KMS-11 (cell line): ENCODE results near the gene TINAGL1.

Experiments
- H2AFZ ChIP-seq: fragments of 200-600 bp; sonication (generic); 2 replicates; pipeline ENCODE4 v1.6.1; 2016; ENCODE audit warnings: antibody characterized with exemption, mixed run types, low read depth
- H3K27ac ChIP-seq: fragments of 200-600 bp; sonication (generic); 2 replicates; pipeline ENCODE4 v1.6.1; 2016; ENCODE audit warnings: mild to moderate bottlenecking, mixed run types
- H3K27me3 ChIP-seq: fragments of 200-600 bp; sonication (generic); 2 replicates; pipeline ENCODE4 v1.6.1; 2017; ENCODE audit warnings: mild to moderate bottlenecking, low read depth, mixed run types, moderate library complexity; ENCODE audit not compliant: insufficient read depth
- H3K36me3 ChIP-seq: fragments of 200-600 bp; sonication (generic); 2 replicates; pipeline ENCODE4 v1.6.1; 2017; ENCODE audit warnings: mild to moderate bottlenecking, mixed run types; ENCODE audit not compliant: insufficient read depth
- H3K4me1 ChIP-seq: fragments of 200-600 bp; sonication (generic); 2 replicates; pipeline ENCODE4 v1.6.1; 2016; ENCODE audit warnings: mild to moderate bottlenecking, low read depth, mixed run types; ENCODE audit not compliant: poor library complexity, severe bottlenecking
- H3K4me2 ChIP-seq: fragments of 200-600 bp; sonication (generic); 2 replicates; pipeline ENCODE4 v1.7.0; 2016; ENCODE audit warnings: mild to moderate bottlenecking, mixed run types
- H3K4me3 ChIP-seq: fragments of 200-600 bp; sonication (generic); IDR thresholded peaks from 2 replicates; pipeline ENCODE4 v1.6.1; 2017; ENCODE audit warnings: low read depth, low read length, mixed read lengths; ENCODE audit not compliant: insufficient read depth
- H3K79me2 ChIP-seq: fragments of 200-600 bp; sonication (generic); 2 replicates; pipeline ENCODE4 v1.6.1; 2016; ENCODE audit warnings: low read depth, mixed run types; ENCODE audit not compliant: insufficient read depth
- H3K9ac ChIP-seq: fragments of 200-600 bp; sonication (generic); 2 replicates; pipeline ENCODE4 v1.6.1; 2016; ENCODE audit warnings: mild to moderate bottlenecking, mixed run types
- H4K20me1 ChIP-seq: fragments of 200-600 bp; sonication (generic); 2 replicates; pipeline ENCODE4 v1.6.1; 2016; ENCODE audit warnings: mild to moderate bottlenecking, mixed run types; ENCODE audit not compliant: insufficient read depth
- CTCF ChIP-seq: fragments of 200-600 bp; sonication (generic); conservative IDR thresholded peaks from 2 replicates; pipeline ENCODE4 v1.6.1; 2017; ENCODE audit warnings: low read depth, mild to moderate bottlenecking, antibody characterized with exemption, low read length, moderate library complexity, mixed read lengths

TINAGL1 gene

GRCh38 chr1:31569596-31570173 is 6.6 kb upstream of the TINAGL1 start:
- H3K4me3 ChIP-seq = no peak overlapping the region
- 0 out of 2 replicates have a peak, but pooled peaks cover 3% of the 10 kb centered on the region for H3K27me3 ChIP-seq
- no peaks in the 10 kb centered on the region for H3K4me1 ChIP-seq
- no peak overlapping the region for H2AFZ ChIP-seq
- H3K79me2 ChIP-seq = no peaks in the 10 kb centered on the region
- no peaks in the 10 kb centered on the region for H3K36me3 ChIP-seq
- no peaks in the 10 kb centered on the region for H4K20me1 ChIP-seq
- no peak overlapping the region for H3K4me2 ChIP-seq
- no peak overlapping the region for H3K9ac ChIP-seq
- H3K27ac ChIP-seq = no peak overlapping the region
- TF ChIP-seq CTCF = no peak

GRCh38 chr1:31570228-31570627 is 6.1 kb upstream of the TINAGL1 start:
- H3K4me2 ChIP-seq = no peak overlapping the region
- no peak overlapping the region for H2AFZ ChIP-seq
- TF ChIP-seq CTCF = no peak
- no peaks in the 10 kb centered on the region for H3K4me1 ChIP-seq
- H3K36me3 ChIP-seq = no peaks in the 10 kb centered on the region
- no peak overlapping the region for H3K27ac ChIP-seq
- H4K20me1 ChIP-seq = no peaks in the 10 kb centered on the region
- no peak overlapping the region for H3K9ac ChIP-seq
- H3K79me2 ChIP-seq = no peaks in the 10 kb centered on the region
- H3K27me3 ChIP-seq = 0 out of 2 replicates have a peak, but pooled peaks cover 3% of the 10 kb centered on the region
- no peak overlapping the region for H3K4me3 ChIP-seq

GRCh38 chr1:31570906-31571305 is 5.4 kb upstream of the TINAGL1 start:
- no peak overlapping the region for H3K4me3 ChIP-seq
- no peak overlapping the region for H3K9ac ChIP-seq
- H3K27ac ChIP-seq = no peak overlapping the region
- 0 out of 2 replicates have a peak, but pooled peaks cover 3% of the 10 kb centered on the region for H3K27me3 ChIP-seq
- H3K4me1 ChIP-seq = no peaks in the 10 kb centered on the region
- no peak for TF ChIP-seq CTCF
- no peaks in the 10 kb centered on the region for H3K79me2 ChIP-seq
- no peak overlapping the region for H3K4me2 ChIP-seq
- no peaks in the 10 kb centered on the region for H3K36me3 ChIP-seq
- H4K20me1 ChIP-seq = no peaks in the 10 kb centered on the region
- H2AFZ ChIP-seq = no peak overlapping the region

GRCh38 chr1:31571340-31572295 is 4.7 kb upstream of the TINAGL1 start:
- 0 out of 2 replicates have a peak, but pooled peaks cover 3% of the 10 kb centered on the region for H3K27me3 ChIP-seq
- H2AFZ ChIP-seq = no peak overlapping the region
- no peak overlapping the region for H3K4me3 ChIP-seq
- no peaks in the 10 kb centered on the region for H3K79me2 ChIP-seq
- H3K4me2 ChIP-seq = no peak overlapping the region
- no peak for TF ChIP-seq CTCF
- no peaks in the 10 kb centered on the region for H4K20me1 ChIP-seq
- no peaks in the 10 kb centered on the region for H3K36me3 ChIP-seq
- no peak overlapping the region for H3K27ac ChIP-seq
- H3K9ac ChIP-seq = no peak overlapping the region
- no peaks in the 10 kb centered on the region for H3K4me1 ChIP-seq
